ENCODE measurements around the gene CUEDC1.

Gene CUEDC1

DNA sequence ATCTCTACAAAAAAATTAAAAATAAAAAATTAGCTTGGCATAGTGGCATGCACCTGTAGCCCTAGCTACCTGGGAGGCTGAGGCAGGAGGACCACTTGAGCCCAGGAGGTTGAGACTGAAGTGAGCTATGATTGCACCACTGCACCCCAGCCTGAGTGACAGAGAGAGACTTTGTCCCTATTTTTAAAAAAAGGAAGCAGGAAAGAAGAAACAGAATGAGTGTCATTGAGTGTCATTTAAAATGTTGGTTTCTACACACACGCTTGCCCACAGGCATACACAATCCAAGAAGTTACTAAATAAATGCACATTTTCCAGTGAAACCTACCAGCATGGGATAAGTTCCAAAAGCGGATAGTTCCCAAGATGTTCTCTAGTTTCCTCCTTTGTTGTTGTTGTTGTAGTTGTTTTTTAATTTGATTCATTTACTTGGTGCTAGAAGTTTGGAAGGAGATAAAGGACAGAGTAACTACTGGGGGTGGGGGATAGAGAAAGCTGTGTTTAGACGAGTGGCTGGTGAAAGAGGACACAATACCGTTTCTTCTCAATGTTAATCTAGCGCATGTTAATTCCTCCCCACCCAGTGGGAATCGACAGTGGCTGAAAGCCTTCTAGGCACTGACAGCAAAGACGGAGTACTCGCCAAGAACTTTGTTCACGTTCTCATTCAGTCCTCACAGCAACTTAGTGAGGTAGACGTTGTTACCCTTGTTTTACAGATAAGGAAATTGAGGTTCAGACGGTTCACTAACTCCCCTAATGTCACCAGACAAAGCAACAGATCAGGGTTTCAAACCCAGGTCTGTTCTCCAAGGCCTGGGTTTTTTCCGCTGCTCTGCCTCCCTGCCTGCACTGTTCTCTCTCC is 122.7 kb downstream of the CUEDC1 start:
- DNase-seq (ENCODE audit: low read depth), result no peak

- no peak for DNase-seq (ENCODE audit: low read depth)
Measured at GRCh38 chr17:57830880-57831279, 124.3 kb downstream of the CUEDC1 start.

DNA sequence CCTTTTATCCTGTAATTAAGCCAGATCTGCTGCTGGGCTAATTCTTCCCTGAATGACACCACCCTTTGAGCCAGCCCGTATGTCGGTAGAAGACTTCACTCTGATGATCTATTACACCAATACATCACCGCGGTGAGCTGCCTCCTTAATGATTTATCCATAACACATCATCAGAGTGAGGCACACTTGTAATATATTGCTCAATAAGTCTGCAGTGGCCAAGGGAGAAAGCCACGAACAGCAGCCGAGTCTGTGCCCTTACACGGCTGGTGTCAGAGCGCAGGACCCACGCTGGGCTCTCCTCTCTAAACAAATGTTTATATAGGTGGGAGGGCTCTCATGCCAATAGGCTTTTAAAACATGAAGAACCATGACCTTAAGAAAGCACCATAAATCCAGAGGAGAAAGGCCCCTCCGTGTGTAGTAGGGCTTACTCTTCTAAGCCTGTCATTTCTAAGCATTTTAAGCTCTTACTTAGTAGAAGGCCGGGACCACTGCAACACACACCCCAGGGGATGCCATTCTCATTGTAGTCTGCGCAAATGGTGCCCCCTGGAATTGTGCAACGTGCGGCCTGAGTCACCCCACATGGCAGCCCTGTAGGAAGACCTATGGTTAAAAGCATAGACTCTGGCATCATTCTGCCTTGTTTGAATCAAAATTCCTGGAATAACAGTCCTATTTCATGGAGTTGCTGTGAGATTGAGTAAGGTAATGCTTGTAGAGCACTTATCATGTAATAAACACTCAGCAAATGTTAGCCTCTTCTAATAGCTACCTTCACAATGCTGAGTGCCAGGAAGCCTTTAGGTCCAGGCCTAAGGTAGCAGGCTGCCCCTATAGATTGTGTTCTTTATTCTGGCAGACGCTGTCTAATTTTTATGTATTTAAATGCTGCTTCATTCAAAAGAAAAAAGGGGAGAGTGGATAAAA is 131.5 kb downstream of the CUEDC1 start:
- no peak for DNase-seq (ENCODE audit: low read depth)

DNA sequence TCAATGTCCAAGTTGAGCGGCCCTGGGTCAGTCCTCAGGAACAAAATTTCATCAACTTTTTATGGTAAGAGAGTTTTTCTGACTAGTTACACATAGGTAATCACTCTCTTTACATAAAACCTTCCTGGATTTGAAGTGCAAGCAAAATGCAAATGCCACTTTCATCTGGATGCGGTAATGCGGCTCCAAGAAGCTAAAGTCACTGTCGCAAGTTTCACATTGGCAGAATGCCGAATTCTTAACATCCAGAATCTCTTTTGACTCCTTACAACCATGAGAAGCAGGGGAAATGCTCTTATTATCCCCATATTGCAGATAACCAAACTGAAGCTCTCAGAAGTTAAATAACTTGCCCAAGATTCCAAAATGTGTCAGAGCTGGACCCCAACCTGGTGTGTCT is 135.3 kb downstream of the CUEDC1 start:
- DNase-seq (ENCODE audit: low read depth), result no peak

DNA sequence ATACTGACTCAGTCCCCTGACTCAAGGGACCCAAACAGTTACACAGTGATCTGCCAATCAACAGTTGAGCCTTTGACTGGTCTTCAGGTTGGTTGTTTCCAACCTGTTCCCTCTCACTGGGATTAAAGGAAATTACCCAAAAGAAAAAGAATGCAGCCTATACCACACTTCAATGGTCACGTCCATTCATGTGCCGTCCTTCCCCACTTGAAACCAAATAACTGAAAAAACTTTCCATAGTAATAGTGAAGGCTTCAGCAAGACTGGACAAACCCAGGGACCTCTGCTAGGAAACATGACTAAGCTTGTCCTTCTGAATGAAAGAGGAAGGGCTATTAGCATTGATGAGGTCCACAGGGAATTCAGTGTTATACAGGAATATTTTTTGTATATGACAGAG is 135.9 kb downstream of the CUEDC1 start:
- no peak for DNase-seq (ENCODE audit: low read depth)

- DNase-seq (ENCODE audit: low read depth), result no peak
Measured at GRCh38 chr17:57818066-57818465, 137.1 kb downstream of the CUEDC1 start.

GRCh38 chr17:57817299-57817698 is 137.9 kb downstream of the CUEDC1 start:
- DNase-seq (ENCODE audit: low read depth), result no peak

DNA sequence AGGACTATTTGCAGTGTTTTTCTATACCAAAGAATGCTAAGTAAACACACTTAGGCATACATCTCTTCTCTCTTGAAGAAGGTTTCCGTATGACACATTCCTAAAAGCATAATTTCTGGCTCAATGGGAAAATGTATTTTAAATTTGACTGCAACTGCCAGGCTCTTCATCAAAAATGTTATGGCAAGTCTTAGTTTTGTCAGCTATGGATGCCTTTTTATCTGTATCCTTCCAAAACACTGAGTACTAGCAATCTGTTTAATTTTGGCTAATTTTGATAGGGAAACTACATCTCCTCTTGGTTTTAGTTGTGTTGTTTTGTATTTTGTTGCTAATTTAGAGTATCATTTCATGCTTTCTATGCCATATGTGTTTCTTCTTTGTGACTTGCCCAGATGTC is 140.8 kb downstream of the CUEDC1 start:
- DNase-seq (ENCODE audit: low read depth), result no peak

- DNase-seq (ENCODE audit: low read depth), result no peak
Measured at GRCh38 chr17:57811638-57812280, 143.5 kb downstream of the CUEDC1 start.

Measured in stimulated activated CD8-positive, alpha-beta memory T cell treated with anti-CD3 and anti-CD28 coated beads, Interleukin-12 subunit alpha, Interleukin-12 subunit beta, amount 100 ng/mL, for 4 hours (primary cell).